Esophagus muscularis mucosa (tissue), 3 donors: Measurements from ENCODE around the gene SIGLEC15.

Experiments
- POLR2A ChIP-seq: fragments of 450-650 bp; IDR thresholded peaks from one replicate; pipeline ENCODE4 v1.6.1; 2017; ENCODE audit warnings: antibody characterized with exemption, moderate library complexity, mild to moderate bottlenecking, low read depth
- POLR2AphosphoS5 ChIP-seq, 2 donors: sonication (generic); formaldehyde crosslinking; IDR thresholded peaks; one replicate each; pipeline ENCODE4 v1.6.1; 2017; ENCODE audit warnings: antibody characterized with exemption in 2 of 2
- TF ChIP-seq, protein P1 (sequence below), 3 experiments: fragments of 200-600 bp in 2 of 3; fragments of 450-650 bp in 1 of 3; sonication (generic) in 2 of 3; IDR thresholded peaks; one replicate each; pipeline ENCODE4 v1.5.1; 2017 to 2019; ENCODE audit warnings: antibody characterized with exemption in 3 of 3, mild to moderate bottlenecking in 2 of 3, moderate library complexity in 1 of 3

DNA sequence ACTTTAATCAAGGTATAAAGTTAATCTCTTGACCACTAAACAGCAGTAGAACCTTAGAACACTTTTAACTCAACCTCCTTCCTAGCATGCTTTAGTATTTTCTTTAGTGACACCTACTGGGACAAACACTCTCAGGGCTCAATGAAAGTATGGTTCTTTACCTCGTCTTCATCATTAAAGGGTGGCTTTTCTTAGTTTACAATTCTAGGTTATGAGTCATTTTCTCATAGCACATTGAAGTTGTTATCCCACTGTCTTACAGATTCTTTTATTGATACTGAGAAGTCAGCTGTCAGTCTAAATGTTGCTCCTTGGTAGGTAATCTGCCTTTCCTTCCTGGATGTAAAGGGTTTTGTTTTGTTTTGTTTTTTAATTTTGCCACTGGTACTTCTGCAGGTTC is 38.0 kb downstream of the SIGLEC15 start:
- TF ChIP-seq POLR2AphosphoS5 (IDR thresholded peaks at IDR 0.05) (no peak), POLR2A (no peak)
- TF ChIP-seq, protein P1, sequence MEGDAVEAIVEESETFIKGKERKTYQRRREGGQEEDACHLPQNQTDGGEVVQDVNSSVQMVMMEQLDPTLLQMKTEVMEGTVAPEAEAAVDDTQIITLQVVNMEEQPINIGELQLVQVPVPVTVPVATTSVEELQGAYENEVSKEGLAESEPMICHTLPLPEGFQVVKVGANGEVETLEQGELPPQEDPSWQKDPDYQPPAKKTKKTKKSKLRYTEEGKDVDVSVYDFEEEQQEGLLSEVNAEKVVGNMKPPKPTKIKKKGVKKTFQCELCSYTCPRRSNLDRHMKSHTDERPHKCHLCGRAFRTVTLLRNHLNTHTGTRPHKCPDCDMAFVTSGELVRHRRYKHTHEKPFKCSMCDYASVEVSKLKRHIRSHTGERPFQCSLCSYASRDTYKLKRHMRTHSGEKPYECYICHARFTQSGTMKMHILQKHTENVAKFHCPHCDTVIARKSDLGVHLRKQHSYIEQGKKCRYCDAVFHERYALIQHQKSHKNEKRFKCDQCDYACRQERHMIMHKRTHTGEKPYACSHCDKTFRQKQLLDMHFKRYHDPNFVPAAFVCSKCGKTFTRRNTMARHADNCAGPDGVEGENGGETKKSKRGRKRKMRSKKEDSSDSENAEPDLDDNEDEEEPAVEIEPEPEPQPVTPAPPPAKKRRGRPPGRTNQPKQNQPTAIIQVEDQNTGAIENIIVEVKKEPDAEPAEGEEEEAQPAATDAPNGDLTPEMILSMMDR (IDR thresholded peaks at IDR 0.05), result no peak
